LoVo (cell line): ENCODE results near the gene RTL10.
"Not testable (repeated sequence)": the region's sequence is repeated elsewhere in the genome, so short reads cannot be mapped to it uniquely, and the experiment has no call there.

Experiments
- DNase-seq: peaks from one replicate; pipeline ENCODE4 v3.0.0-alpha.2; 2016; ENCODE audit warnings: low spot score

Gene RTL10

DNA sequence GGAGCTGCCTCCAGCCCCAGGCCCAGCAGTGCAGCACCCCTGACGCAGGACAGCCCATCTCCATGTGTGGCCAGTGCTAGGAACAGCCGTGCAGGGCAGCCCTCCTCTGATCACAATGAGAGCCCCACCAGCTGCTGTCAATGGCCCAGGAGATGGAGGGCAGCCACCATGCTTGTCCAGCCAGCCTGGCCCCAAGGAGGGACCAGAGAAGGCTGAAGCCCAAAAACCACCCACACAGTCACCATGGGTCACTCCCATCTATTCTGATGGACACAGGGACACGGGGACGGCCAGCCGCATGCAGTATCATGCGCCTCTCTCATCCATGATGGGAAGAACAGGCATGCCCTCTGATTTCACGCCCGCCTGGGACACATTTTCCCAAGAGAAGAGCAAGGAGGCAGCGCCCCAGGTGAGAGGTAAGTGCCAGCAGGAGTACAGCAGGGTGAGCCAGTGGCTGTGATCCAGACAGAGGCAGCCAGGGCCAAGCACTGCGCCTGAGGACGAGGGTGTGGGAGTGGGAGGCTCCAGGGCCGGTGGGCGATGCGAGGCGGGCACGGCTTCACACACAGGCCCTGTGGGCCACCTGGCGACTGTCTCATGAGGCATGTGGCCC is 33.6 kb upstream of the RTL10 start:
- DNase-seq: no peak

DNA sequence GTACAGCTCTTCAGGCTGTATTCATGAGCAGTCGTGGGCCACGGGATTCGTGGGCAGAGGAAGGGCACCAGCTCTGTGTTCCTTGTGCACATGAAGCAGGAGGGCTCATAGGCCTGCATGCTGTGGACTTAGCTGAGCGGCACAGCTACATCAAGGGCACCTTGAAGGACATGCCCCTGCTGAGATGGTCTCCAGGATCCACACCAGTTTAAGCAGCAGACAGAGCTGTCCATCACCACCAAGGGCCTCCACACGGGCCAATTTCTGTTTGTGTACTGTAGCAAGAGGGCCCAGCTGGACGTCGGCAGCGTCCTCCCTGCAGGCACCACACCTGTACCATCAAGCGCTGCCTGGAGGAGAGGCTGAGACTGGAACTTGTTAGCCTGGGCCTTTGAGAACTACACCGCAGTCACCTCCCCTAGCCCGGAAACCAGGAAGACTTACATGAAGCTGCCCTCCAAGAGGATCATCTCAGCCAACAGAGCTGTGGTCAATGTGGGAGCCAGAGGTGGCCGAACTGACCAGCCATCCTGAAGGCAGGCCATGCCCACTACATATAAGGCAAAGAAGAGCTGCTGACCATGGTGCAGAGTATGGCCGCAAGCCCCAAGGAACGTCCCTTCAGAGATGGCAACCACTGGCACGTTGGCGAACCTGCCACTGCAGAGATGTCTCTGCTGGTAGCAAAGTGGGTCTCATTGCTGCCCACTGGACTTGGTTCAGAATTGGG is 32.7 kb upstream of the RTL10 start:
- DNase-seq: no peak

DNA sequence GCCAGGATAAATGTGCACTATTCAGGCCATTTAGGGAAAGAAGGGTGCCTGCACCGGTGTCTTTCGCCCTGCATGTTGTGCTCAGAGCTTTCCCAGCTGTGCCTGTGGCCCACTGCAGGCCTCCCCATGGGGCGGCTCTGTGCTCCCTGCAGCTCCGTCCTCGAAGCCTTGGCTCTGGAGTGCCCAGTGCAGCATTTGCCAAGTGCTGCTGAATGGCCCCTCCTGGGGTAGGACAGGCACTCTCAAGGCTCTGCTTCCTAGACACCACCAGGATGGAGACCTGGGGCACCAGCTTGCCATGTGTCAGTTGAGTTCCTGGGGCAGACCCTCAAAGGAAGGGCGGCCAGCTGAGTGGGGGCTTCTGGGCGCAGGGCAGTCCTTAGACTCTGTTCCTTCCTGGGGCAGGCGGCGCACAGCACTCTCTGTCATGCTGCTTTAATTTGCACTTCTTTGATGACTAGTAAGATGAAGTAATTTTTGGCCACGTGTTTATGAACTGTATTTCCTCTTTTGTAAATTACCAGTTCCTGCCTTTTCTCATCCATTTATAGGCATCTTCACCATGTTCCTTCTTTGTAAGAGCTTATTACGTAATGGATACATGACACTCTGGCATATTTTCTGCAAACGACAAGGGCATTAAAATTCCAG is 32.1 kb upstream of the RTL10 start:
- no peak for DNase-seq

DNA sequence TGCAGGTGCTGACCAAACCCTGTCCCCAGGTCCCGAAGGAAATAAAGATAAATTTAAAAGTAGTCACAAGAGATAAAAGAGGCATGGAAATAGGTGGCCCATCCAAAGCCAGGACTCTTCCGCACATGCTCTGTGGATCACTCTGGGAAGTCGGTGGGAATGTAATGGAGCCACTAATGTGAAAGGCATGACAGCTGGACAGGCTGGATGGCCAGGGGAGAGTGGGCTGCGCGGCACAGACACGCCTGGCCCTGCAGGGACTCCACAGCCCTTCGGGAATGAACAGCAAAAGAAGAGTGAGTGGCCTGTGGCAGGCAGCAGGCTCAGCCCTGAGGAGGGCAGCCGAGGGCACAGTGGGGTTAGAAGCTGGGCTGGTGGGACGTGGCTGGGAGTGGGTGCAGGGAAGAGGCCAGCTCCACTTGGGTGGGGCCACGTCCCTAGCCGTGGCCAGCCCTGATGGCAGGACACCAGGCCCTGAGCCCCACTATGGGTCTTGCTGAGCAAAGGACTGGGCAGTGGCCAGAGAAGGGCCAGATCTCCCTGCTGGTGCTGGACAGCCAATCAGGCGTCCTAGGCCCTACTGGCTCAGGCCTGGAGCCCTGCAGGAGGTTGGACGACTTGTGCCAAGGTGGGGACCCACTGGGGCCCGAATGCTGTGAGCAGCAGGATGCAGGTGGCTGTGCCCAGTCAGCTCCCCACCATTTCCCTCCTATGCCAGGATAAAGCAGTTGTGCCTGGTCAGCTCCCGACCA is 31.3 kb upstream of the RTL10 start:
- no peak for DNase-seq

DNA sequence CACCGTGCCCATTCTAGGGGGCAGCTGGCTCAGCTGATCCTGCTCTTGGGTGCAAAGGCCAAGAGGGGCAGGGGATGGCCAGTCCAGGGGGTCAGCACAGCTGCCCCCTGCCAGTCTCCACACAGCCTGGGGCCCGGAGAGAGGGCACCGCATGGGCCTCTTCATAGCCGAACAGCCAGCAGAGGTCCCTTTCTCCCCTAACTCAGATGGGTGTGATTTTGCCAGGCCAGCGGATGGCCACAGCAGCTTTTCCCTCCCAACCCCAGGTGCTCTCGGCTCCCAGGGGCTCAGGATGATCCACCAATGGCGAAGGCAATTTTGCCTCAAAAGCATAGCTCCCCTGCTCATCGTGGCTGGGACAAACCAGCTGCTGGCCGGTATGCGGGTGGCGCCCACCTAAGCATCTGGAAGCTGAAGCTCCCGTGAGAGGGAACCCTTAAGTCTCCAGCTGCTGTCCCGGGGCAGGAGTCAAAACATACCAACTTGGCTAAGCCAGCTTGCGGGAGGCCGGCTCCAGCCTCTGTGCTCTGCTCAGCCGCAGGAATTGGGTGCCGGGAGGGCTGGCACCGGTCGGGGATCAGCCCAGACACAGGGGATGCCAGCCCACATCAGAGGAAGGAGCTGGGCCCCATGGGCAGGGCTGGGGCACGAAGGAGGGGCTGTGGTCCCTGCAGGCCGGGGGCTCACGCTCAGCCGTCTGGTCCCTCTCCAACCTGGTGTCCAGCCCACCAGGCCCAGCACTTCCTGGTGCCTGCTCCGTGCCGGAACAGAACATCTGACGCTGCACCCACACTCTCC is 30.5 kb upstream of the RTL10 start:
- no peak for DNase-seq

DNA sequence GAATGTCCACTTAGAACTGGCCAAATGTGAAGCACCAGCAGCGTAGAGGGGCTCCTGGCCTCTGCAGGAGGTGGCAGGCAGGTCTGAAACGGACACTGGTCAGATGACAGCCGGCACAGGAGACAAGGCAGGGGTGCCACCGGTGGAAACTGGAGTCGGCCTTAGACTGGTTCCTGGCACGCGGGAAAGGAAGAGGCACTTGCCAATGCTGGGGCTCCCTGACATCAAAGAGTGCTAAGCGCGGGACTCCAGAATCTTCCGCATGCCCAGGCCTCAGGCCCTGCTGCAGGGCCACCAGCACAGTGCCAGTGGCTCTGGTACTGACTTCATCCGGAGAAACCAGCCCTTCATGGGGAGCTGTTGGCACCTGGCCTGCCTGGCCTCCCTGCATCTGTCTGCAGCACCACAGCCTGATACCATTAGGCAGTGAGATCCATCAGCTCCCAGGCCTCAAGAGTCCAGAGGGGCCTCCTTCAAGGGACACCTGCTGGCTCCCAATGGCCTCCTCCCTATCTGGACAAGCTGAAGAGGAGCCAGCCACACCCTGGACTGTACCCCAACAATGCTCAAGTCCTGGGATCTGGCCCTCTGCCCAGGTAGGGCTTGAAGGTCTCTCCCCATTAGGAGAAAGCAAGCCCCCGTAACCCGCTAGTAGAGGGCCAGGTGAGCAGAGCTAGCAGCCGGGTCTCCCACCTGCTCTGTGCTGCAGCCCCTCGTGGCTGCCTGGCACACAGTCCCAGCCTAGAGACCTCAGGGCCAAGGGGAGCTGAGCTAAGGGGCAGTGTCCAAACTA is 29.7 kb upstream of the RTL10 start:
- no peak for DNase-seq

DNA sequence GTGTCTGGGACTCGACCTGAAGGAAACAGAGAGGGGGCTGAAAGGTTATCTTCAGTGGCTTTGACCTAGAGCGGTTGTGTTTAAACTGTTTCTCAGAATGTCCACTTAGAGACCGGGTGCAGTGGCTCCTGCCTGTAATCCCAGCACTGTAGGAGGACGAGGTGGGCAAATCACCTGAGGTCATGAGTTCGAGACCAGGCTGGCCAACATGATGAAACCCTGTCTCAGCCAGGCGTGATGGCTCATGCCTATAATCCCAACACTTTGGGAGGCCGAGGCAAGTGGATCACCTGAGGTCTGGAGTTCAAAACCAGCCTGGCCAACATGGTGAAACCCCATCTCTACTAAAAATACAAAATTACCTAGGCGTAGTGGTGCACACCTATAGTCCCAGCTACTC is 28.8 kb upstream of the RTL10 start:
- DNase-seq: not testable (repeated sequence)

DNA sequence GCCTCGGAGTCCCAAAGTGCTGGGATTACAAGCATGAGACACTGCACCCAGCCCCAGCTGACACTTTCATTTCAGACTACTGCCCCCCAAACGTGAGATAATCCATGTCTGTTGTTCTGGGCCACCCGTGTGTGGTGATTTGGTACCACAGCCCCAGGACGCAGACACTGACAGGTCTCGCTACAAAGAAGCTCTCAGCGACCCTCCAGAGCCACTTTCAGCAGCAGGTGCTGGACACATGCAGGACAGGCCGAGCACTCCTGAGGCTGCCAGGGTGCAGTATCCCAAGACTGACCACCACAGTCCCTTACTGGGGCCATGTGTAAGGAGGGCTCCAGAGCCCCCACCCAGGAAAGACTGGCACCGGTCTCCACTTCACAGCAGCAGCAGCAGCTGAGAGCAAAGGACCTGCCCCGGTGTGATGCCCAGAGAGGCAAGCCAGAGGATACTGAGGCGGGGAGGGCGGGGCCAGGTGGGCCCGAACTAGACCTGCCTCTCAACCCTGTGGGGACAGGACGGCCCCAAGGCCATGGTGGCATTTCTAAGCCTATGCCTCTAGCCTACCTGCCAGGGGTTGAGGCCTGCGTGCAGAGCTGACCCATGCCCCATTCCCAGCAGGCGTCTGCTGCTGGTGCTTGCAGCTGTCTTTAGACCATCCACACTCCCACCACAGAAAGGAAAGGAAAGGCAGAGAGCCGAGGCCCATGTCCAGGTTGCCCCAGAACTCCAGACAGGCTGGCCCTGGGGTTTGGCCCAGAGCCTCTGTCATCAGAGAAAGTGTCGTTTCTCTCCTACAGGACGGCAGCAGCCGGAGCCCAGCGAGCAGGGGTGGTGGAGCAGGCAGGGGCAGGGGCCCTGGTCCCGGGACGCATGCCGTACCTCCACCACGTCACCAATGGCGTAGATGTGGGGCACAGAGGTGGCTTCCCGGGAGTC is 28.0 kb upstream of the RTL10 start:
- no peak for DNase-seq

DNA sequence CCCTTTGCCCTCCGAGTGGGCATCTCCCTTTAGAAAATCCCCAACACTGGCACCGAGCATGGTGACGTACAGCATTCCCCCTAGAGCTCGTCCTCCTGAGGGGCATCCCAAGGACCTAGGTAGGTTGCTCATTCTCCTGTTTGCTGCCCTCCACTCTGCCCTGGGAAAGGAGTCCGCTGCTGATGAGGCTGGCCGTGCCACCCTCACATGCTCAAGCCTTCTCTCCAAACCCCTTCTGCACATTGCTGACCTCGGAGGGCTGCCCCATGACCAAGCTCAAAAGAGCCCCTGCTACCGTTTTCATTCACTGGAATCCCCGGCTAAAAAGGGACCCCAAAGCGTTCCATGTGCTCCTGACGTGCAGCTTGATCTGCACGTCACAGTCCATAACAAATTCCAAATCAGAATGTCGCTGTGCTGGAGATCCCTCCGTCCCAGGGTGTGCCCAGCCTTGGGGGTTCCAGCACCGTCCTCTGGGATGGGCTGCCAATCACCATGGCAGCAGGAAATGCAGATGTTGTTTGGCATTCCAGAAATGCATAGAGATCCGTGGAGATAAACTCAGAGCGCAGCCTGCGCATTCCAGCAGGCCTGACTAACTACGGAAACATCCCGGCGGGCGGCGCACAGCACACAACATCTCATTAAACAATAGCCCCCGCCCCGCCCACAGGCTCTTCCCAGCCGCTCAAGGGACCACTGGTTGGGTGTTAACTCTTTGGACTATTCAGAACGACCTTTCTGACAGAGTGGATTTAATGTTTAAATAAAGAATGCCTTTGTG is 26.3 kb upstream of the RTL10 start:
- peak; percentile 64 for DNase-seq

DNA sequence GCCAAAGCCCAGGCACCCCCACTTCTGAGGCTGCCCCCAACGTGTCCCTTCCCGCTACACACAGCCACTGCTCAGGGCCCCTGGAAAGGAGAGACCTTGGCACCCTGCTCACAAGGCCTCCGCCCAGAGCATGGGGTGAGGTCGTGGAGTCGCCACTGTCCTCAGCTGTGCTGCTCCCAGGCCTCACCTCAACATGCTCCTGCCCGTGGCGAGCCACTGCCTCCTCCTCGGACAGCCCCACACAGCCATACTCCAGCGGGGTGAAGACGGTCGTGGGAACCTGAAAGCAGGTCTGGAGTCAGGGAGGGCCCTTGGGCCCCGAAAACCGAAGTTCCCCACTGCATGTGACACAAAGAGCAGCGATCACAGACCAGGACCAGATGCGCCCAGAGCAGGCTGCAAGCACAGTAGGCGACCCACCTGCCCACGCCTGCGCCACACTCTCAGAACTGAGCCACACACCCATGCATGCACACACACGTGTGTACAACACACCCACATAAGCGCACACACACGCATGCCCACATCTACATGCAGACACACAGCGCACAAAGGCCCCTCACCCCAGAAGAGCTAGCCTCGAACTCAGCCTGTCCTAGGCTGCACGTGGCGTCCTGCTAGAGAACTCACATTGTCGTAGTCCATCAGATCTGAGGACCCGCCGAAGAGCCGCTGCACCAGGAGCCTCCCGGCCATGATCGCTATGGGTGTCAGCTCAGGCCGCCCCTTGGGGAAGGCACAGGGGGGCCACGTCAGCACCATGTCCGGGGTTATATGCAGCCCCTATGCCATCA is 25.5 kb upstream of the RTL10 start:
- DNase-seq: no peak

DNA sequence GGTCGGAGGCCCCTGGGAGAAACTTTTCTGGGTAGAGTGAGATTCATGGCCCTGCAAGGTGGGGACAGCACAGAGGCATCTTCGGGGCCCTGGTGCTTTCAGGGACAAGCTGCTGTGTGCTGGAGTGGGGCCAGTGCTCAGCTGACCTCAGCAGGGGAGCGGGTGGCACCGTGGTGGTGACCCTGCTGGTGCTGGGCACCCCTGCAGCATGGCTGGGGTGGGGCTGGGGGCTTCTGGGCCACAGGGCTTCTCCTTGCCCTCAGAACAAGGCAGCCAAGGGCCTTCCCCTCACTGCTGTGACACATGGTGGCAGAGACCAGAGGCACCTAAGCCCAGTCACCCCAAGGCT is 24.9 kb upstream of the RTL10 start:
- DNase-seq: no peak

DNA sequence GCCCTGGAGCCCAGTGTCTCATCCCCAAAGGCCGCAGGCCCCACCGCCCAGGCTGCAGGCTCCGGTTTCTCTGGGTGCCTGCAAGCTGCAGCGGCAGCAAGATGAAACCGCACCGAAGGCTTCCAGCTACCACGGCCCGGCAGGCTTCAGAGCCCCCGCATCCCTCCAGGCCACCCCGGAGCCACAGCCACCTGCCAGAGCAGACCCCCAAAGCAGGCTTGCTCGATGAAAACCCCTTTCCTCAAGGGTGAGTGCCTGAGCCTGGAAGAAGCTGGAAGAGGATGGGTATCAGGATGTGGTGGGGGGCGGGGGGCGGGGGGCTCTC is 24.5 kb upstream of the RTL10 start:
- DNase-seq: no peak

DNA sequence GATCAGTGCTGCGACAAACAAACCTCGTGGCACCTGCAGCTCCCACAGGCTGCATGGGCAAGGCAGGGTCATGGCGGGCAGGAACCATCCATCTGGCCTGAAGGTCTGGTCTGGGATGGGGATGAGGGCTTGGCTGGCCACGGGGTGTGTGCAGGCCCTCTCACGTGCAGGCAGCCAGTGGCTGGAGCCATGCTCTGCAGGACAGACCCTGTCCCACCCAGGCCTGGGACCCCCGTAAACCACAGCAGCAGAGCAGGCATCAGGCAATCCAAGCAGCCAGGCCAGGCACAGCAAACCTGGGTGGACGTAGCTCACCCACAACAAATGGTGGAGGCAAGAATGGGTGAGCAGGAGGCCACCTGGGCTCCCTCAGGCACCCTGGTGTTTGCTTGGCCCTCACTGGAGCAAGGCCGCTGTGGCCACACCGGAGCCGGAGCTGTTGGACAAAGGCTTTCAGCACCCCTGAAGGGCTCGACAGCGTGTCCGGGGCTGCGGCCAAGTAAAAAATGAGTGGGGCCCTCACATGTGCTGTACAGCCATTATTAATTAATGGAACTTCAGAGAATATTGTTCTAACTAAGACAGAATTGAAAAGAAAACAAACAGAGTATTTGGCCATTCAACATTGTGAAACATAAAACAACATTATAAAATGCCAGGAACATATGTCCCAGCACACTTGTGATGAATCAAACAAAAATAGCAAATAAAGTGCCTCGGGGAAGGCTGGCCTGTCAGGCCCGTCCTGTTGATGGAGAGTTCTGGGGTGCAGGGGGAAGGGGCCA is 24.0 kb upstream of the RTL10 start:
- no peak for DNase-seq

DNA sequence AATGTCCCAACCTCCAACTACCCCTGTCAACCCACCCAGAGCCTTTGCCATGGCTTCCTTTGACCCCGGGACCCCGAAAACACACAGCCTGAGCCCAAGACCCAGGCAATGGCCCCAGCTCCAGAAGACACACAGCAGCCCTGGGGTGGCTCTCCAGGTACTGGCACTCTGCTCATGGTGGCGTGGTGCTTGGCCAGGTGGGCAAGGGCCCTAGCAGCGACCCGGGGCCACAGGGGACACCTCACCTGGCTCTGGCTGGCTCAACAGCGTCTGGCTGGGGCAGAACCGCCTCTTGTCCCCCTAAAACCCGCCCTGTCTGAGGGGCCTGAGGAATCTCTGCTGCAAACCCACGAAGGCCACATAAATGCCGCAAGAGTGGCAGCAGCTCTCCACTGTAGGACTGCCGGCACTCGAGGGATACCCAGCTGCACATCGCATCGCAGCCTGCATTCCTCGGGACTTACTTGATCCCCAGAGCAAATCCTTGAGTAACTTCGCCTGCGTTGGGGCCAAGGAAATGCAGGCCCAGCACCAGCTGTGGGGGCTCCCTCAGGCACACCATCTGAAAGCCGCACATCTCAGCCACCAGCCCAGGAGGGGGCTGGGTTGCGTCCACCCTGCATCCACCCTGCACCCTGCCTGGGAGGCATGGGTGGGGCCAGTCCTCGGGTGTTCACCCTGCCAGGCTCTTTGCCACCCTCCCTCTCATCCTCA is 23.1 kb upstream of the RTL10 start:
- DNase-seq: no peak

DNA sequence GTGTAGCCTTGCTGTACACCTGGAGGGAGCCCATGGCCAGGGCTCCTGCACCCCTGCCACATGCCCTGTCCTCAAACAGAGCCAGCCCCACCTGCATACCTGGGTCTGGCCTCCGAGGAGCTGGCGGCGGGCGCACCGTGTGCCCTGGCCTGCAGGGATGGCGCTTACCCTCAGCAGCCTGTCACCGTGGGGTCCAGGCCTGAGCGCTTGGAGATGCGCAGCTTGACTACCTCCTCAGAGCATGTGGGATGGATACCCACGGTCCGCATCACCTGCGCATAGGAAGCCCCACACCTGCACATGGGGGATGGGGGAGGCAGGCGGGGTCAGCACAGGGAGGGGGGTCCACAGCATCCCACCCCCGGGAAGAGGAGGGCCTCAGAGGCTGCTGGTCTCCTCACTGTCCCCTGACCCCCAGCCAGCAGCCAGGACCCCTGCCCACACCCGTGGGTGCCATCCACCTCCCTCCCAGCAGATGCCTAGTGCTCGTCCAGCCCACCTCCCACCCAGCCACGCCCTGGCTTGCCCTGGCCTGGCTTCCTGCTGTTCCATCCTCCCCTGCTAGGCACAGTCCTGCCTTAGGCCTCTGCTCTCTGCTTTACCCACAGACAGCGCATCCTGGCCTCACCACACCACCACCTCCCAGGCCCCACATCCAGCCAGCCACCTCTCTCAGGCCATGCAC is 22.4 kb upstream of the RTL10 start:
- no peak for DNase-seq

DNA sequence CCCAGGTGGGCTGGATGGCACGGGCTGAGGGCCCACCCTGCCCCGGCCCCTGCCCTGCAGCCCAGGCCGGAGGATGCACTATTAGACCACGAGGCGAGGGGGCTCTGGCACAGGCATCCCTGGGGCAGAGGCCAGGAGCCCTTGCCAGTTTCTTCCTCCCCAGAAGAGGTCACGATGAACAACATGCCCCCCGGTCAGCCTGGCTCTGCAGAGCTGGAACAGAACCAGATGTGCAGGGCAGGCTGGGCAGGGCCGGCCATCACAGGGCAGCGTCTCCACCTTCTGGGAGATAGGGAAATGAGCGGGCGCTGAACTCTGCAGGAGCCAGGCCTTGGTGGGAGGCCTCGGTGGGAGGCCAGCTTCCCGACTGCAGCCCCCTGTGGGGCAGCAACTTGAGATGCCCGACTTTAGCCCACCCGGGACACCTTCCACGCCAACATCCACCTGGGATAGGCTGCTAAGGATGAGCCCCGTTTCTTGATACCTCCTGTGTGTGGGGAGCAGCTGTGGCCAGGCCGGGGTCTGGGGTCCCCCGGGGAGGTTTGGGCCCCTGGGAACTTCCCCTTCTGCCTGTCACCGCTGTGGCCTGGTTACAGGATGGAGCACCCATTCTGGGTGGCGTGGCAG is 21.8 kb upstream of the RTL10 start:
- no peak for DNase-seq
